WI38 (cell line): Measurements from ENCODE around the gene CHCHD5.
"Not testable (repeated sequence)": the region's sequence is repeated elsewhere in the genome, so short reads cannot be mapped to it uniquely, and the experiment has no call there.

Experiments used
- H3K4me3 ChIP-seq: 2 replicates; pipeline ENCODE4 v1.5.1; 2011; ENCODE audit warnings: low read depth, mild to moderate bottlenecking, control low read depth, low read length
- CTCF ChIP-seq: IDR thresholded peaks from 2 replicates; pipeline ENCODE4 v1.5.1; 2012; ENCODE audit warnings: low read depth, mild to moderate bottlenecking, control low read depth, low read length

CHCHD5 gene

GRCh38 chr2:112542984-112543661, 41.3 kb upstream of the CHCHD5 start:
- TF ChIP-seq CTCF, result no peak
- peak overlapping the region; percentile 83 for H3K4me3 ChIP-seq

GRCh38 chr2:112547333-112547732, 37.1 kb upstream of the CHCHD5 start:
- TF ChIP-seq CTCF, result no peak
- H3K4me3 ChIP-seq, result no peak overlapping the region

DNA sequence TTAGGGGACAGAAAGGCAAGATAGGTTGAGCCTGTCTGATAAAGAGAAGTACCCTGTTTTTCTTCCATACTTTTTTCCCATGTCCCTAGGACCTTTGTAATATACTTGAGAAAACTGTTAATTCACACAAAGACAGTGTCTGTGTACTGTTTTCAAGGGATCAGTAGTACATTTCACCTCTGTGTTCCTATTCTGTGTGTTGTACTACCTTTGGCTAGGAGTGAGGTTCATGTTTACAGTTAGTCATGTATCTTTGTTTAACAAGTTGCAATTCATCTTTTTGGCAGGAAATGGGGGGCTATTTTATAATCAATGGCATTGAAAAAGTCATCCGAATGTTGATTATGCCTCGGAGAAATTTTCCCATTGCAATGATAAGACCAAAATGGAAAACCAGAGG, 35.4 kb upstream of the CHCHD5 start:
- no peak for TF ChIP-seq CTCF

GRCh38 chr2:112566104-112566503, 18.3 kb upstream of the CHCHD5 start:
- H3K4me3 ChIP-seq, result no peak overlapping the region
- no peak for TF ChIP-seq CTCF

More for the DNA sequence above, 35.4 kb upstream of the CHCHD5 start:
- no peak overlapping the region for H3K4me3 ChIP-seq

DNA sequence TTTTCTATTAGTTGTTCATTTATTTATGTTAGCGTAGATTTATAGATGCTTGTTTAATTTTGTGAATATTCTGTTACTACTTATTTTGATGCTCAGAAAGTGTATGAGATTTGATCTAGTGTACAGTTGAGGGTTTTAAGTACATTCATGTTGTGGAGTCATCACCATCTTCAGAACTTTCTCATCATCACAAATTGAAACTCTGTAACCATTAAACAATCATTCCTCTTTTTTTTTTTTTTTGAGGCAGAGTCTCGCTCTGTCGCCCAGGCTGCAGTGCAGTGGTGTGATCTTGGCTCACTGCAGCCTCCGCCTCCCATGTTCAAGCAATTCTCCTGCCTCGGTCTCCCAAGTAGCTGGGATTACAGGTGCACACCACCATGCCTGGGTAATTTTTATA, 17.9 kb upstream of the CHCHD5 start:
- not testable (repeated sequence) for H3K4me3 ChIP-seq

GRCh38 chr2:112572005-112572404, 12.4 kb upstream of the CHCHD5 start:
- no peak for TF ChIP-seq CTCF
- no peak overlapping the region for H3K4me3 ChIP-seq

DNA sequence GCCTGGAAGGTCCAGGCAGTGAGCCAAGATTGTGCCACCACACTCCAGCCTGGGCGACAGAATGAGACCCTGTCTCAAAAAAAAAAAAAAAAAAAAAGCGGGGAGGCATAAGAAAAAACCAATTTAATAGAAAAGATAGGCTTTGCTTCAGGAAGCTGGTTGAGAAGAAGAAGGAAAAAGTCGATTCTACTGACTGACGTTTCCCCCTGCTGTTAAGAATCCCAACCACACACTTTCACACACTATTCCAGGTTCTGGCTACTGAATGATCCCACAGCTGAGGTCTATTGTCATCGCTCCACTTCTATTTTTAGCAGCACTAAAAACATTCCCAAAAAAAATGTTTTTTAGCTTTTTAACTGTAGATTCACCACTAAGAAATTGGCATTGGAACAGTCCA, 6.7 kb upstream of the CHCHD5 start:
- TF ChIP-seq CTCF, result no peak
- no peak overlapping the region for H3K4me3 ChIP-seq

GRCh38 chr2:112579241-112579640, 5.2 kb upstream of the CHCHD5 start:
- 0 out of 2 replicates have a peak, but pooled peaks have one; percentile 3 for TF ChIP-seq CTCF

More at GRCh38 chr2:112579241-112579640, 5.2 kb upstream of the CHCHD5 start:
- H3K4me3 ChIP-seq, result no peak overlapping the region
